GM23248 (cell line): ENCODE data around the gene MYEF2. TPM values are rescaled to one million over a fixed set of nuclear protein-coding genes. Genes with fewer than 3 reads are reported as not detected.

Experiments used
- DNase-seq: peaks from one replicate; pipeline ENCODE4 v3.0.0-alpha.2; 2015
- H2AFZ ChIP-seq: fragments of 200-600 bp; sonication (generic); 2 replicates; pipeline ENCODE4 v1.6.1; 2016; ENCODE audit warnings: antibody characterized with exemption
- H3F3A ChIP-seq: fragments of 200-600 bp; sonication (generic); 2 replicates; pipeline ENCODE4 v1.6.1; 2016; ENCODE audit warnings: mild to moderate bottlenecking, antibody characterized with exemption, mixed run types; ENCODE audit not compliant: insufficient read depth
- H3K27ac ChIP-seq: fragments of 200-600 bp; sonication (generic); 2 replicates; pipeline ENCODE4 v1.5.1; 2016; ENCODE audit warnings: mild to moderate bottlenecking
- H3K27me3 ChIP-seq: fragments of 200-600 bp; sonication (generic); replicated peaks from 2 replicates; pipeline ENCODE4 v1.6.1; 2016; ENCODE audit warnings: mild to moderate bottlenecking; ENCODE audit not compliant: insufficient read depth
- H3K36me3 ChIP-seq: fragments of 200-600 bp; sonication (generic); 2 replicates; pipeline ENCODE4 v1.6.1; 2016; ENCODE audit warnings: low read depth, mild to moderate bottlenecking
- H3K4me1 ChIP-seq: fragments of 200-600 bp; sonication (generic); 2 replicates; pipeline ENCODE4 v1.6.1; 2016; ENCODE audit warnings: mild to moderate bottlenecking; ENCODE audit not compliant: insufficient read depth
- H3K4me2 ChIP-seq: fragments of 200-600 bp; sonication (generic); one replicate; pipeline ENCODE4 v1.6.1; 2016; ENCODE audit warnings: mild to moderate bottlenecking; ENCODE audit not compliant: unreplicated experiment
- H3K4me3 ChIP-seq: fragments of 200-600 bp; sonication (generic); 2 replicates; pipeline ENCODE4 v1.5.1; 2016; ENCODE audit warnings: mild to moderate bottlenecking
- H3K79me2 ChIP-seq: fragments of 200-600 bp; sonication (generic); 2 replicates; pipeline ENCODE4 v1.6.1; 2016; ENCODE audit warnings: mild to moderate bottlenecking; ENCODE audit not compliant: insufficient read depth
- H3K9ac ChIP-seq: fragments of 200-600 bp; sonication (generic); 2 replicates; pipeline ENCODE4 v1.6.1; 2016; ENCODE audit warnings: mild to moderate bottlenecking
- H3K9me2 ChIP-seq: fragments of 200-600 bp; sonication (generic); 2 replicates; pipeline ENCODE4 v1.6.1; 2016; ENCODE audit warnings: mixed run types, mild to moderate bottlenecking, moderate library complexity; ENCODE audit not compliant: insufficient read depth
- H3K9me3 ChIP-seq: fragments of 200-600 bp; sonication (generic); one replicate; pipeline ENCODE4 v1.6.1; 2017; ENCODE audit warnings: low read depth
- H4K20me1 ChIP-seq: fragments of 200-600 bp; sonication (generic); 2 replicates; pipeline ENCODE4 v1.6.0; 2016; ENCODE audit not compliant: insufficient read depth
- EZH2 ChIP-seq: fragments of 200-600 bp; sonication (generic); IDR thresholded peaks from 2 replicates; pipeline ENCODE4 v1.6.1; 2018; ENCODE audit warnings: antibody characterized with exemption, mild to moderate bottlenecking; ENCODE audit not compliant: insufficient read depth, poor library complexity, severe bottlenecking
- EZH2phosphoT487 ChIP-seq: fragments of 200-600 bp; sonication (generic); IDR thresholded peaks from 2 replicates; pipeline ENCODE4 v1.6.1; 2018; ENCODE audit warnings: antibody characterized with exemption, moderate library complexity, mild to moderate bottlenecking, low read depth; ENCODE audit not compliant: insufficient read depth
- WGBS, 2 experiments: methylation state at CpG; one replicate each; pipeline ENCODE4 v1.1.6; 2015 to 2017; ENCODE audit warnings: low lambda C conversion rate in 2 of 2, low coverage in 1 of 2; ENCODE audit errors: missing lambda C conversion rate in 2 of 2; 5-methylcytosine and 5-hydroxymethylcytosine counted together
- in situ Hi-C: fragments of 300-500 bp; cut with MboI; formaldehyde crosslinking; loops from 2 replicates; pipeline ENCODE4 v1.15.0; 2020
- polyA plus RNA-seq: library from polyadenylated mRNA; unstranded; fragments of >200 nt; fragmentation: Nextera tagmentation; extraction: Ambion mirVana; gene quantifications from 2 replicates; pipeline ENCODE4 v1.2.1, GENCODE V29; 2016
- total RNA-seq: library from RNA; depleted of rRNA; stranded (reverse); fragments of >200 nt; shearing (Covaris generic); gene quantifications from 2 replicates; pipeline ENCODE4 v1.2.3, GENCODE V29; 2014

Gene MYEF2
- total and polyA plus RNA-seq, 2 experiments from 2014 or later, result 1.7 to 1.8 TPM

DNA sequence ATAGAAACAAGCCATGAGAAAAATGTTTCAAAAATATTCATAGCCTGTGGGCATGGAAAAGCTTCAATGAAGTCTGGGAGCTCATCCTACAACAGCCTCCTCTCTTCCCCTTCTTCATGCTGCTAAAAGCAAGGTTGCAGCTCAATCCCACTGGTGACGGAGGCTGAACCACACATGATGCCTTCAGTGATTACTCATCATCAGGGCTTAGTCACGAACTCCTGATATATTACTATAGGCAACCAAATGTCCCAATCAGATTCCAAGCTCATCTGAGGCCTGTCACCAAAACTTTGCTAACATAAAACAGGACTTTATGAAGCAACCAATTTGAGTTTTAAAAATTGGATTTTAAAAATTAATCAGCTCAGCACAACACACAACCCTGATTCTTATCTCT, 81.3 kb downstream of the MYEF2 start:
- peak; percentile 87 for DNase-seq
- in situ Hi-C loops, result no loop called here
- WGBS, 2 experiments, result 2 to 4% methylated on average over 2 of the region's 2 CpGs
- Histone ChIP-seq H2AFZ (no peak overlapping the region), H3K27me3 (peaks cover 12% of the 10 kb centered on the region; the same call in 1 of the 2 replicates), H4K20me1 (no peaks in the 10 kb centered on the region), H3K27ac (no peak overlapping the region), H3K9ac (no peak overlapping the region), H3K79me2 (no peaks in the 10 kb centered on the region), H3K4me3 (no peak overlapping the region), H3K4me2 (no peak overlapping the region), H3F3A (no peaks in the 10 kb centered on the region), H3K36me3 (no peaks in the 10 kb centered on the region), H3K9me3 (no peaks in the 10 kb centered on the region), H3K4me1 (no peaks in the 10 kb centered on the region; the same call in 1 of the 2 replicates), H3K9me2 (no peaks in the 10 kb centered on the region)
- no peak for TF ChIP-seq EZH2phosphoT487
- TF ChIP-seq EZH2, result no peak

DNA sequence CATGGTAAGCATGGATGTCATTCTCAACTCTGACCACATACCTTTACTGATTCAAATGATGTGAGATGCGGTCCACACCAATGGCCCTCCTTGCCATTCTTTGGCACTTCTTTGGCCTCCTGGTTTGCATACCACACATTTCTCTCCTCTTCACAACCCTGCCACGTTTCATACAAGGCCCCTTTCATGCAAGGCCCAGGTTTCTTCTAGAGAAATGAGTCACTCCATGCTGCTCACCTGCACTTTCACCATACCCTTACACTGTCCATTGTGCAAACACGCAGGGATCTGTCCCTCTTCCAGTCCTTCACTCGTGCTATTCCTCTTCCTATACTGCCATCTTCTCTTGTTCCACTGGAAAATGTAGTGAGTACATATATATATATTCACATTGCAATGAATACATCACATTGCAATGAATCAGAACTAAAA, 81.7 kb downstream of the MYEF2 start:
- Histone ChIP-seq H3K79me2 (no peaks in the 10 kb centered on the region), H3K36me3 (no peaks in the 10 kb centered on the region), H3K4me2 (no peak overlapping the region), H3F3A (no peaks in the 10 kb centered on the region), H3K9me2 (no peaks in the 10 kb centered on the region), H2AFZ (no peak overlapping the region), H3K27me3 (peaks cover 12% of the 10 kb centered on the region; the same call in 1 of the 2 replicates), H3K4me1 (no peaks in the 10 kb centered on the region; the same call in 1 of the 2 replicates), H3K4me3 (no peak overlapping the region), H4K20me1 (no peaks in the 10 kb centered on the region), H3K9me3 (no peaks in the 10 kb centered on the region), H3K9ac (no peak overlapping the region), H3K27ac (no peak overlapping the region)
- DNase-seq, result no peak
- WGBS, 2 experiments, result 45 to 46% methylated on average over 4 of the region's 4 CpGs
- in situ Hi-C loops, result no loop called here
- TF ChIP-seq EZH2phosphoT487 (no peak), EZH2 (no peak)

DNA sequence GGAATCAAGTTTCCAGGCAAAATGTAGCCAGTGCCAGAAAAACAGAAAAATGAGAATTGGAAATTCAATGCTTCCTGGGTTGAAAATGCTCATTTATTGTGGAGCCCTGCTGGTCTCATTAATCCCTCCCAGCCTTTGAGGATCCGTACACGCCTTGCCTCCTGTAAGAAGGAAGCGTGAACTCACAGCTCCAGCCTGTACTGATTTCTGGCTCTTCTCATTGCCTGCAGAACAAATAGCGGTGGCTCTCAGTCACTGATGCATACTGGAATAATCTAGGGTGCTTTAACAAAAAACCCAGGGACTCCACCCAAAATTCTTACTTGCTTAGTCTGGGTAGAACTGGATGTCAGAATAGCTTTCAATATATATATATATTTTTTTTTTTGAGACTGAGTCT, 86.6 kb downstream of the MYEF2 start:
- 25 to 33% methylated on average over 4 of the region's 4 CpGs for WGBS, 2 experiments
- in situ Hi-C loops, result no loop called here
- no peaks in the 10 kb centered on the region for H3F3A ChIP-seq
- no peaks in the 10 kb centered on the region for H3K9me2 ChIP-seq
- no peaks in the 10 kb centered on the region for H3K9me3 ChIP-seq
- H3K27me3 ChIP-seq, result no peaks in the 10 kb centered on the region
- no peak overlapping the region for H3K27ac ChIP-seq
- TF ChIP-seq EZH2phosphoT487 (no peak), EZH2 (no peak)
- H3K79me2 ChIP-seq, result no peaks in the 10 kb centered on the region
- DNase-seq, result peak; percentile 15
- no peaks in the 10 kb centered on the region for H4K20me1 ChIP-seq
- H3K36me3 ChIP-seq, result no peaks in the 10 kb centered on the region
- H3K4me2 ChIP-seq, result no peak overlapping the region
- H3K4me1 ChIP-seq, result peaks cover 2% of the 10 kb centered on the region; the same call in 1 of the 2 replicates
- H3K9ac ChIP-seq, result no peak overlapping the region
- no peak overlapping the region for H2AFZ ChIP-seq
- H3K4me3 ChIP-seq, result no peak overlapping the region

DNA sequence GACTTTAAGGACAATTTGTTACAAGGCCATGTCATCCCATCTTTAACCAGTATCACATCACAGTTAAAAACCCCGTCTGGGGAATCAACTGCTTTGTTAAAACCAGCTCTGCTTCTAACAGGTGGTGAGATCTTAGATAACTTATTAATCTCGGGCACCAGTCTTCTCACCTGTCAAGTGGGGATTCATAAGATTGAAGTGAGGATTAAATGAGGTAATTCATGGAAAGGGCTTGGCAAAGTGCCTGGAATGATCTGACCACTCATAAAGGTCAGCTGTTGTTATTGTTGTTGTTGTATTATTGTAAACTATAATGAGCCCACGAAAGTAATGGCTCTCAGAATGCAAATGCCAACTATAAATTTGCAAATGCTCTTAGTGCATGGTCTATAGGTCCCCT, 87.4 kb downstream of the MYEF2 start:
- Histone ChIP-seq H3K79me2 (no peaks in the 10 kb centered on the region), H4K20me1 (no peaks in the 10 kb centered on the region), H3K27ac (no peak overlapping the region), H3K36me3 (no peaks in the 10 kb centered on the region), H3K9ac (no peak overlapping the region), H3K4me3 (no peak overlapping the region), H3F3A (no peaks in the 10 kb centered on the region), H3K4me2 (no peak overlapping the region), H2AFZ (no peak overlapping the region), H3K9me3 (no peaks in the 10 kb centered on the region), H3K4me1 (peaks cover 6% of the 10 kb centered on the region; the same call in 1 of the 2 replicates), H3K9me2 (no peaks in the 10 kb centered on the region), H3K27me3 (0 out of 2 replicates have a peak, but pooled peaks cover 5% of the 10 kb centered on the region)
- 45 to 48% methylated on average over 3 of the region's 3 CpGs for WGBS, 2 experiments
- no peak for DNase-seq
- TF ChIP-seq EZH2phosphoT487 (no peak), EZH2 (no peak)
- in situ Hi-C loops, result no loop called here
